HG03342 (cell line): Measurements from ENCODE around the gene WNT9A.
"Not testable (repeated sequence)": the region's sequence is repeated elsewhere in the genome, so short reads cannot be mapped to it uniquely, and the experiment has no call there.

ENCODE experiments used
- ATAC-seq: cut with Tn5 transposase; IDR thresholded peaks from one replicate; pipeline ENCODE4 v1.9.1; 2021; ENCODE audit warnings: mild to moderate bottlenecking, moderate library complexity; ENCODE audit not compliant: unreplicated experiment

Gene WNT9A

DNA sequence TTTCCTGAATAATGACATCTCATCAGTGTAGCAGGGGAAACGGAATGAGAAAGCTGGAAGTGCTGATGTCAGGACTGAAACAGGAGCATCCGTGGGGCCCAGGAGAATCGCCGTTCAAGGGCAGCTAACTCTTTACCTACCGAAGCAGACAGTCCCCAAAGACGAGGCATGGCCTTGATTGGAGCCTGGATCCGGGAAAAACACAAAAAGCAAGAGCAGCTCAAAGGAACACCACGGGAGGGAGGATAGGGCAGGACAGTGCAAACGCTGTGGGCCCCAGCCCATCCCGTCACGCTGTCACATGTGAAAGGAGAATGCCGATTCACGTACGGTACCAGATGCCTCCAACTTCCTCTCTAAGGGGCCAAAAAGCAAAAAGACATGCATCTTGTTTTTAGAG lies 34.9 kb downstream of the WNT9A start:
- ATAC-seq: no peak

- no peak for ATAC-seq
Observed at GRCh38 chr1:227911376-227911775, 36.4 kb downstream of the WNT9A start.

DNA sequence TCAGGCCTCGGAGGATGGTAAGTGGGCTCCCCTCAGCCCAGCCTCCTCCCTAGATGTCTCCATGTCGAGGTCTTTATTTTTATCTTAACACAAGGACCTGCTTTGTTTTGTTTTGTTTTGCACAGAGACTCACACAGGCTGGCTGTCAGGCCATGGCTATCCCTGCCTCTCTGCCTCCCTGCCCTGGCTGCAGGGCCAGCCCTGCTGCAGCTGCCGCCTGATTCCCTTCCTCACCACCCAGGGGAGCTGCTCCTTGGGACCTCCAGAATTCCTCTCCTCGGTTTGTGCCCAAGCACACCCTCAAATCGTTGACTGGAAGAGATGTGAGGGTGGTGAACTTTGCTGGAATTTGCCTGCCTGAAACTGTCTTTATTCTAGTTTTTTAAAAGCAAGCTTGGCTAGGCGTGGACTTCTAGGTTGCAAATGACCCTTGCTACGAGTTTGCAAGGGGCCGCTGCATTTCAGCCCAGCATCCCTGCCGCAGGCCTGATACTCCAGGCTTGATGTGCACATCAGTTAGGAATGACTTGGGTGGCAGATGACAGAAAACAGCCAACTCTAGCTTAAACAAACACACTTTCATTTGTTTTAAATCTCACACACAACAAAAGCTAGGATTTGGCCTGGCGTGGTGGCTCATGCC lies 37.1 kb downstream of the WNT9A start:
- ATAC-seq: no peak

DNA sequence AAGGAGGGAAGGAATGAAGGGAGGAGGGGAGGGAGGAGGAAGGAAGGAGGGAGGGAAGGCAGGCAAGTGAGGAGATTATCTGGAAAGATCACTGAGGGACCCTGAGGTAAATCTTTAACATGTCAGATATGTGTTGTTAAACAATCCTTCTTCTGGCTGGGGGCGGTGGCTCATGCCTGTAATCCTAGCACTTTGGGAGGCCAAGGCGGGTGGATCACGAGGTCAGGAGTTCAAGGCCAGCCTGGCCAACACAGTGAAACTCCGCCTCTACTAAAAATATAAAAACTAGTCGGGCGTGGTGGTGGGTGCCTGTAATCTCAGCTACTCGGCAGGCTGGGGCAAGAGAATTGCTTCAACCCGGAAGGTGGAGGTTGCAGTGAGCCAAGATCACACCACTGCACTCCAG lies 37.8 kb downstream of the WNT9A start:
- ATAC-seq: not testable (repeated sequence)

GRCh38 chr1:227909188-227909587 lies 38.5 kb downstream of the WNT9A start:
- no peak for ATAC-seq

DNA sequence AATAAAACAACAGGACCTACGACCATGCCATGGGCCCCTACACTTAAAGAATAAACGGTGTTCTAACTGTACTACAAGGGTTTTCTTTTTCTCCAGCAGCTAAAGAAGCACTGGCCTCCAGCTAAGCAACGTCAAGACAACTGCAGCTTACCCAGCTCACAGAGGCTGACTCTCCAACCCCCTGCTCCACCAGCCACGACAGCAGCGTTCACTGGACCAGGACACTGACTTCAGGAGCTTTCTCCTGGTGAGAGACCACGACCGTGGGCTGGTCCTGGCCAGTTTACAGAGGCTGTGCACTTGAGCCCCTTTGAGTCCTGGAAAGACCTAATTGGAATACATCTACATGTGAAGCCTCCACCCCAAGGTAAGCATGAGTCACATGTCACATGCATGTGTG lies 39.4 kb downstream of the WNT9A start:
- ATAC-seq: no peak

DNA sequence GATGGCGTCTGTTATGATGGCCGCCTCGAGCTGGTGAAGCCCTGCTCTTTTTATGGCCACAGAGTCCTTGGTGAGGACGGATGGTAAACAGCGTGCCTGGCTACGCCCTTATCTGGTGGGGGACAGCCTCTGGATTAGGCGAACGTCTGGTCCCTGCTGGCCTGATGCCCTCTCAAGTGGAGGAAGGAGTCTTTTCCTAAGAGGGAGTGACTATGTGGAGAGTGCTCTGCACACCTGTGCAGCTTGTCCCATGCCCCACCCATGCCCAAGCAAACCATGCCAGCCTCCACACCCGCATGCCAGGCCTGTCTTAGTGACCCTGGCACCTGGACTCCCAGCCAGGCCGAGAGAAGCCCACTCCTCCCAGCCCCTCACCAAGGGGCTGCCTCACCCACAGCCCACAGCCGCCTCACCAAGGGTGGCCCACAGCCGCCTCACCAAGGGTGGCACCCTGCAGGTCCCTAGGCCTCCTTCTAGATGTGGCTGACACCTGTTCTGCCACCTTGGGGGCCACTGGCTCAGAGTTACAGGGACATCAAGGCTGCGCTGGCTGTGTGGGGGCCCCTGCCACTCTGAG lies 40.2 kb downstream of the WNT9A start:
- no peak for ATAC-seq

GRCh38 chr1:227906550-227907071 lies 41.1 kb downstream of the WNT9A start:
- no peak for ATAC-seq

- no peak for ATAC-seq
Observed at GRCh38 chr1:227905573-227906487, 41.9 kb downstream of the WNT9A start.

DNA sequence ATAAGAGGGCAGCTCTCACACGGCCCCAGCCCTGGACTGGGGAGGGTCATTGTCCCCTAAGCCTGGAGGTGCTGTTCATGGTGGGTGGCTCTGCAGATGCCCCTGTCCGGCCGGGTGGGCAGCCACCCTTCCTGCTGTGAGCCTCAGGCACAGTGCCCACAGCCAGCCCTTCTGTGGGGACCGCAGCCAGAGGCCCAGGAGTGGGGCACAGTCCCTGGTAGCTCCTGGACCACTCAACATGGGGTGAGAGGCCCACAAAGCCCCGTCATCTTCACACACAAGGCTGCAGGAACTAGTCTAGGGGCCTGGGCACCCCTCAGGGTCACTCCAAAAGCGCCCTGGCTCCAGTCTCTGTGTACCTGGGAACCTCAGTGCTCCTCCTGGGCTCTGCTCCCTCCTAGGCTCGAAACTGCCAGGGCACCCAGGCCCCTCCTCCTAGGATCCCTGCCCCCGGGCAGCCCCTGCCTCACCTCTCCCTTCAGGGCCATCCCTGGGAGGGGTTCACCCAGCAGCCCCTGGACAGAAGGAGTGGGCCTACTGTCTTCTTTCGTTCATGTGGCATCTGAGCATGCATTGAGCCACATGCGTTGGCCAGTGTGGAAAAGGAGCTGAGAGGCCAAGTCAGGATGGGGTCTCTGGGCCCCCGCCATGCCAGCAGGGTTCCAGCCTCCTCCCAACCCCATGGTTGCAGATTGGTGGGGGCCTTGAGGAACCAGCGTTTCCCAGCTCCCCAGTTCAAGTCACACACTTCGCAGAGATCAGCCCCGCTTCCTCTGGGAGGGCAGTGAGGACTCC lies 43.0 kb downstream of the WNT9A start:
- ATAC-seq: no peak

DNA sequence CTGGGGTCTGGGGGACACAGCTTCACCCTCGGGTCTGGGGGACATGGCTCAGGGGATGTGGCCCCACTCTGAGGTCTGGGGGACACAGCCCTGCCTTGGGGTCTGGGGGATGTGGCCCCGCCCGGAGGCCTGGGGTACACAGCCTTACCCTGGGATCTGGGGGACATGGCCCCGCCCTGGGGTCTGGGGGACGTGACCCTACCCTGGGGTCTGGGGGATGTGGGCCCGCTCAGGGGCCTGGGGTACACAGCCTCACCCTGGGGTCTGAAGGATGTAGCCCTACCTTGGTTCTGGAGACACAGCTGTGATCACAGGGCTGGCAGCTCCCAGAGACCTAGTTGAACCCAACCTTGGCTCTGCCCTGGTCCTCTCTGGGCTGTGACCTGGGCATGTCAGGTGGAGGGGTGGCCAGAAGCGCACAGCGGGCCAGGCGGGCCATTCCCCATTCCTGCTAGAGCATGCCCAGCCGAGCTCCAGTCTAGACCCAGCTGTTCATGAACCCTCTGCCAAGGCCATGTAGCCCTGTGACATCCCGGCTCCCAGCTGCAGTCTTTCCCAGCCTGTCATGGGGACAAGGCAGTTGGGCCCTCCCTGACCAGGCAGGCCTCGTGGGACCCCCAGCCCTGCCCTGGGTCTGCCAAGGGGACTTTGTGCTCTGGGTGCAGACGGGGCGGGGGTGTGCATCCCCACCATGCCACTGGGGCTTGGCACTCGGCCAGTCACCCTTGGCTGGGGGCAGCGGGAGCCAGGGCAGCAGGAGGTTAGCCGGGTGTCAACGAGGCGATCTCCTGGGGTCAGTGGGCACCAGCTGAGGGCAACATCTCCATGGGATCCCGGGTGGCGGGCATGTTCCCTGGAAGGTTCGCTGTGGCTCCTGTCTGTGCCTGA lies 43.9 kb downstream of the WNT9A start:
- no peak for ATAC-seq

- no peak for ATAC-seq
Observed at GRCh38 chr1:227903061-227903521, 44.6 kb downstream of the WNT9A start.

GRCh38 chr1:227902641-227902990 lies 45.1 kb downstream of the WNT9A start:
- ATAC-seq: no peak

DNA sequence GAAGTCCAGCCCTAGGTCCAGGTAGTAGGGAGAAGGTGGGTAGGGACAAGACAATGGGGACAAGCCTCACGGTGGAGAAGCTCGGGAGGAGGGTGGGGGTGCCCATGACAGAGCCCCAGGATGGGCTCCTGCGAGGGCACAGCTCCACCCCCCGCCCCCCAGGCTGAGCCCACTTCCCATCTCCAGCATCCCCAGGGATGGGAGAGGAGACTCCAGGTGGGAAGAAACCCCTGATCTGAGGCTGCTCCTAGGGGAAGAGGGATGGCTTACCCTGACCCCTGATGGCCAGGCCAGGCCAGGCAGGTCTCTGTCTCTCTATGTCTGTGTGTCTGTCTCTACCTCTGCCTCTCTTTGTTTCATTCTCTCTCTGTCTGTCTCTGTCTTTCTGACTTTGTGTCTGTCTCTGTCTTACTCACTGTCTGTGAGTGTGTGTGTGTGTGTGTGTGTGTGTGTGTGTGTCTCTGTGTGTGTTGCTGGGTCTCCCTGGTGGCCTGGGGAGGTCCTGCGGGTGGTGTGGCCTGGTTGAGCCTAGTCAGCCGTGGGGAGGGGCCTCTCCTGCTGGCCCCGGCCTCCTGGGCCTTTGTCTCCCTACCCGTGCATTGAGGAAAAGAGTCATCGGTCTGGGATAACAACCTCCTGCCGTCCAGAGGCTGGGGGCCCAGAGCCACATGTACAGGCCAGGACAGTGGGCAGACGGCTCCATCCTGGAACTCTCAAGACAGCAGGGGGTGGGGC lies 45.7 kb downstream of the WNT9A start:
- no peak for ATAC-seq

- ATAC-seq: no peak
Observed at GRCh38 chr1:227901239-227901905, 46.4 kb downstream of the WNT9A start.

DNA sequence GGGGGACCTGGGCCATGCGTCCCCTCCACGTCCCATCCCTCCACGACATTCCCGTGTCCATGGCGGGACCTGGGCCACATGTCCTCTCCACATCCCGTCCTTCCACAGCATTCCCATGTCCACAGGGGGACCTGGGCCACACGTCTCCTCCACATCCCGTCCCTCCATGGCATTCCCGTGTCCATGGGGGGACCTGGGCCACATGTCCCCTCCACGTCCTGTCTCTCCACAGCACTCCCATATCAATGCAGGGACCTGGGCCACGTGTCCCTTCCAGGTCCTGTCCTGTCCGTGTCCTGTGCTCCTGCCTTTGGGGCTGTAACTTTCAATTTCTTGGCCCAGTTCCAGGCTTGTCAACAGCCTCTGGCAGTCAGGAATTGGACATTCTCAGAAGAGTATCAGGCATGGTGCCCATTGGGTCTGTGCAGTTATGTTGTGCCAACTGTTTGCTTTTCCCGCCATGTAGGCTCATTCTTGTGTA lies 47.1 kb downstream of the WNT9A start:
- ATAC-seq: no peak

DNA sequence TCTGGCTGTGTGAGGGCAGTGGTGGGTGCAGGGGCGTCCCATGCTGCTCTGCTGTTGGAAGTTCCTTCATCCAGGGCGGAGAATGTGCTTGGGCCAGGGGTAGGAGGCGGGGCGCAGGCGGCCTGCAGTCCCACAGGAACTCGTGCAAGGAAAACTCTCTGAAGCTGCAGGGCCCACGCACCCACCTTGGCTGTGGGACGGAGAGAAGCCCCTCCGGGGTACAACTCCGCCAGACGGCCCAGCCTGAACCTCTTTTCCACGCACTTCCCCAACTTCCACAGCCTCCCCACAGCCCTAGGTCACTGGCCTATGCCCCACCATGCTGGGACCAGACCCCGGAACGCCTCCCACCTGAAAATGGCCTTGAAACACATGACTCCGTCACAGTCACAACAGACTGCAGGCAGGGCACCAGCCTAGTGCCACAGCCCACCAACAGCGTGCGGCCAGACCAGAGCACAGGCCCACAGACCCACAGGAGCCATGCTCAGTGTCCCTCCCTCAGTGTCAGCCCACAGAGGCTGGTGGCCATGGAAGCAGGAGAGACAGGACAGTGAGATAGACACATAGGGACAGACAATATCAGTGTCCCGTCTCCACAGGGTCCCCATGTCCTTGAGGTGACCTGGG lies 47.8 kb downstream of the WNT9A start:
- no peak for ATAC-seq
